SK-N-SH (cell line): ENCODE measurements around the gene RPS5. TPM values are rescaled to one million over a fixed set of nuclear protein-coding genes. Genes with fewer than 3 reads are reported as not detected.

ENCODE experiments used
- CTCF ChIA-PET: fragments of 300-600, 350-600 bp; formaldehyde crosslinking; extraction: SDS; loops from one replicate; lab custom pipeline; 2021; lab: Yijun Ruan, JAX
- POLR2A ChIA-PET: fragments of 350-600 bp; sonication (Branson Sonifier 250); formaldehyde crosslinking; extraction: SDS; loops from one replicate; lab custom pipeline; 2020; ENCODE audit warnings: antibody characterized with exemption, inconsistent platforms; lab: Yijun Ruan, JAX
- DNase-seq: peaks from one replicate; pipeline ENCODE4 v3.0.0; 2012
- H2AFZ ChIP-seq: fragments of 200-600 bp; sonication (generic); 2 replicates; pipeline ENCODE4 v1.8.1; 2016; ENCODE audit warnings: antibody characterized with exemption, mild to moderate bottlenecking, low read depth
- H3F3A ChIP-seq: fragments of 200-600 bp; sonication (generic); replicated peaks from 2 replicates; pipeline ENCODE3; 2016; ENCODE audit warnings: antibody characterized with exemption, mild to moderate bottlenecking; ENCODE audit not compliant: insufficient read depth
- H3K27ac ChIP-seq, 2 experiments: fragments of 200-500 bp in 1 of 2; fragments of 200-600 bp in 1 of 2; sonication (Bioruptor generic) in 1 of 2; sonication (generic), shearing (Covaris generic) in 1 of 2; 2 replicates each; pipeline versions ENCODE4 v1.5.1 to v1.6.1; 2014 to 2016; ENCODE audit warnings: low read depth in 2 of 2, inconsistent platforms in 1 of 2, low read length in 1 of 2, mild to moderate bottlenecking in 1 of 2, mixed read lengths in 1 of 2
- H3K27me3 ChIP-seq: fragments of 200-600 bp; sonication (generic), shearing (Covaris generic); 2 replicates; pipeline ENCODE4 v1.6.1; 2016; ENCODE audit warnings: mixed run types; ENCODE audit not compliant: insufficient read depth
- H3K36me3 ChIP-seq, 2 experiments: fragments of 200-500 bp in 1 of 2; fragments of 200-600 bp in 1 of 2; sonication (Bioruptor generic) in 1 of 2; sonication (generic) in 1 of 2; replicated peaks in 1 of 2; 2 replicates each; pipeline versions ENCODE3 to v1.5.1; 2014 to 2016; ENCODE audit warnings: low read length in 1 of 2, mild to moderate bottlenecking in 1 of 2; ENCODE audit not compliant: insufficient read depth in 2 of 2, control insufficient read depth in 1 of 2
- H3K4me1 ChIP-seq, 2 experiments: fragments of 200-500 bp in 1 of 2; fragments of 200-600 bp in 1 of 2; sonication (Bioruptor generic) in 1 of 2; sonication (generic), shearing (Covaris generic) in 1 of 2; 2 replicates each; pipeline versions ENCODE4 v1.5.1 to v1.6.1; 2014 to 2016; ENCODE audit warnings: low read depth in 1 of 2, low read length in 1 of 2, mixed run types in 1 of 2; ENCODE audit not compliant: insufficient read depth in 2 of 2, control insufficient read depth in 1 of 2
- H3K4me2 ChIP-seq: fragments of 200-600 bp; sonication (generic), shearing (Covaris generic); 2 replicates; pipeline ENCODE4 v1.6.1; 2017; ENCODE audit warnings: mixed run types
- H3K4me3 ChIP-seq, 2 experiments: fragments of 200-500 bp in 1 of 2; fragments of 200-600 bp in 1 of 2; sonication (Bioruptor generic) in 1 of 2; sonication (generic), shearing (Covaris generic) in 1 of 2; 2 replicates each; pipeline versions ENCODE4 v1.5.1 to v1.8.1; 2014 to 2016; ENCODE audit warnings: low read depth in 2 of 2, inconsistent platforms in 1 of 2, low read length in 1 of 2, mild to moderate bottlenecking in 1 of 2, mixed read lengths in 1 of 2, moderate library complexity in 1 of 2
- H3K79me2 ChIP-seq: fragments of 200-600 bp; sonication (generic); 2 replicates; pipeline ENCODE4 v1.8.1; 2017; ENCODE audit warnings: mild to moderate bottlenecking; ENCODE audit not compliant: insufficient read depth
- H3K9ac ChIP-seq: fragments of 200-600 bp; sonication (generic); 2 replicates; pipeline ENCODE4 v1.6.1; 2017; ENCODE audit warnings: mixed run types
- H3K9me2 ChIP-seq: fragments of 200-600 bp; sonication (generic); 2 replicates; pipeline ENCODE4 v1.6.1; 2017; ENCODE audit warnings: mixed run types
- H3K9me3 ChIP-seq: fragments of 200-600 bp; sonication (generic); 2 replicates; pipeline ENCODE4 v1.6.1; 2017; ENCODE audit warnings: mixed run types, mild to moderate bottlenecking, moderate library complexity
- H4K20me1 ChIP-seq: fragments of 200-600 bp; sonication (generic); 2 replicates; pipeline ENCODE4 v1.6.1; 2017; ENCODE audit warnings: mild to moderate bottlenecking, mixed run types; ENCODE audit not compliant: insufficient read depth
- CHD2 ChIP-seq: fragments of 150-350 bp; IDR thresholded peaks from 2 replicates; pipeline ENCODE4 v1.6.1; 2018; ENCODE audit warnings: low read length; ENCODE audit not compliant: partially characterized antibody
- CTCF ChIP-seq: fragments of 200-600 bp; sonication (generic); IDR thresholded peaks from 2 replicates; pipeline ENCODE4 v1.6.1; 2017; ENCODE audit warnings: antibody characterized with exemption, mild to moderate bottlenecking, moderate library complexity
- EP300 ChIP-seq, 2 experiments: IDR thresholded peaks; 2 replicates each; pipeline versions ENCODE4 v1.4.0 to v1.6.1; 2012; ENCODE audit warnings: borderline replicate concordance in 1 of 2, low read depth in 1 of 2, low read length in 1 of 2
- FOXJ3 ChIP-seq: sonication (generic); formaldehyde crosslinking; IDR thresholded peaks from 2 replicates; pipeline ENCODE4 v1.5.1; 2020; ENCODE audit warnings: mild to moderate bottlenecking, missing genetic modification reagents
- GABPA ChIP-seq: IDR thresholded peaks from 2 replicates; pipeline ENCODE4 v1.4.0; 2012; ENCODE audit warnings: low read depth, mild to moderate bottlenecking
- JUND ChIP-seq: IDR thresholded peaks from 2 replicates; pipeline ENCODE4 v1.4.0; 2012
- MEF2A ChIP-seq: IDR thresholded peaks from 2 replicates; pipeline ENCODE4 v1.4.0; 2012; ENCODE audit warnings: low read depth, borderline replicate concordance
- NFIC ChIP-seq: IDR thresholded peaks from 2 replicates; pipeline ENCODE4 v1.4.0; 2012; ENCODE audit warnings: borderline replicate concordance
- PBX3 ChIP-seq: IDR thresholded peaks from 2 replicates; pipeline ENCODE4; 2012
- POLR2AphosphoS5 ChIP-seq: IDR thresholded peaks from 2 replicates; pipeline ENCODE4 v1.6.1; 2012; ENCODE audit warnings: low read depth, low read length
- RAD21 ChIP-seq: IDR thresholded peaks from 2 replicates; pipeline ENCODE4 v1.6.1; 2012; ENCODE audit warnings: mild to moderate bottlenecking, low read length
- RFX5 ChIP-seq: IDR thresholded peaks from 2 replicates; pipeline ENCODE4 v1.6.1; 2012; ENCODE audit warnings: mild to moderate bottlenecking, improper control_type of control experiment, low read length
- TCF12 ChIP-seq: IDR thresholded peaks from 2 replicates; pipeline ENCODE4 v1.4.0; 2012
- YY1 ChIP-seq: IDR thresholded peaks from 2 replicates; pipeline ENCODE4 v1.4.0; 2012; ENCODE audit warnings: low read depth, mild to moderate bottlenecking
- WGBS: methylation state at CpG from one replicate; pipeline ENCODE4 v1.1.6; 2017; ENCODE audit warnings: low lambda C conversion rate; 5-methylcytosine and 5-hydroxymethylcytosine counted together
- polyA plus RNA-seq, 3 experiments: library from polyadenylated mRNA; depleted of rRNA; stranded (reverse); fragments of >200 nt; gene quantifications; 2 replicates each; pipeline ENCODE4 v1.2.3, GENCODE V29; 2012
- TF ChIP-seq, protein P1 (sequence below): IDR thresholded peaks from 2 replicates; pipeline ENCODE4 v1.4.0; 2012; ENCODE audit warnings: low read depth, borderline replicate concordance

Gene RPS5
- polyA plus RNA-seq, 1 of the 3 experiments (the other 2 are of a cell fraction), result 4,334 TPM

- CTCF ChIA-PET, result interaction anchor here (1.0 kb wide), 1 partner anchor 9 kb away, joined by 3 read pairs; no protein-coding TSS in a partner anchor
- WGBS, result 81% methylated on average over 15 of the region's 30 CpGs
- no peak for DNase-seq
Measured at GRCh38 chr19:58338825-58339558, 48.1 kb upstream of the RPS5 start.

More at GRCh38 chr19:58338825-58339558, 48.1 kb upstream of the RPS5 start:
- Histone ChIP-seq H3K4me1 (no peaks in the 10 kb centered on the region), H2AFZ (no peak overlapping the region), H3K27me3 (no peaks in the 10 kb centered on the region), H3F3A (no peaks in the 10 kb centered on the region), H3K4me3 (no peak overlapping the region), H3K9ac (no peak overlapping the region), H3K27ac (no peak overlapping the region), H4K20me1 (no peaks in the 10 kb centered on the region), H3K36me3 (peaks cover 24 to 52% of the 10 kb centered on the region in 2 experiments), H3K9me2 (no peaks in the 10 kb centered on the region), H3K4me2 (no peak overlapping the region), H3K79me2 (peaks cover 16% of the 10 kb centered on the region; the same call in 1 of the 2 replicates), H3K9me3 (no peaks in the 10 kb centered on the region)
- no peak for TF ChIP-seq PBX3
- no peak for TF ChIP-seq RFX5
- TF ChIP-seq RAD21, result no peak
- TF ChIP-seq CTCF, result no peak
- no peak for TF ChIP-seq NFIC
- TF ChIP-seq TCF12, result no peak
- TF ChIP-seq FOXJ3, result no peak
- TF ChIP-seq POLR2AphosphoS5, result no peak
- no peak for TF ChIP-seq CHD2
- TF ChIP-seq GABPA, result no peak
- TF ChIP-seq, protein P1, sequence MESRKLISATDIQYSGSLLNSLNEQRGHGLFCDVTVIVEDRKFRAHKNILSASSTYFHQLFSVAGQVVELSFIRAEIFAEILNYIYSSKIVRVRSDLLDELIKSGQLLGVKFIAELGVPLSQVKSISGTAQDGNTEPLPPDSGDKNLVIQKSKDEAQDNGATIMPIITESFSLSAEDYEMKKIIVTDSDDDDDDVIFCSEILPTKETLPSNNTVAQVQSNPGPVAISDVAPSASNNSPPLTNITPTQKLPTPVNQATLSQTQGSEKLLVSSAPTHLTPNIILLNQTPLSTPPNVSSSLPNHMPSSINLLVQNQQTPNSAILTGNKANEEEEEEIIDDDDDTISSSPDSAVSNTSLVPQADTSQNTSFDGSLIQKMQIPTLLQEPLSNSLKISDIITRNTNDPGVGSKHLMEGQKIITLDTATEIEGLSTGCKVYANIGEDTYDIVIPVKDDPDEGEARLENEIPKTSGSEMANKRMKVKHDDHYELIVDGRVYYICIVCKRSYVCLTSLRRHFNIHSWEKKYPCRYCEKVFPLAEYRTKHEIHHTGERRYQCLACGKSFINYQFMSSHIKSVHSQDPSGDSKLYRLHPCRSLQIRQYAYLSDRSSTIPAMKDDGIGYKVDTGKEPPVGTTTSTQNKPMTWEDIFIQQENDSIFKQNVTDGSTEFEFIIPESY, result no peak
- no peak for TF ChIP-seq YY1
- no peak for TF ChIP-seq EP300 (IDR thresholded peaks at IDR 0.05; ENCODE audit: borderline replicate concordance in 1 of 2, low read depth in 1 of 2, low read length in 1 of 2)
- TF ChIP-seq MEF2A, result no peak
- no peak for TF ChIP-seq JUND
- POLR2A ChIA-PET, result no interaction called here
